Panc1 (cell line): ENCODE data around the gene CGNL1. TPM values are rescaled to one million over a fixed set of nuclear protein-coding genes. Genes with fewer than 3 reads are reported as not detected.

Source experiments
- ATAC-seq: fragments of 200-7000 bp; cut with Tn5 transposase; 2 replicates; pipeline ENCODE4 v1.9.1; 2020; ENCODE audit warnings: mild to moderate bottlenecking, moderate library complexity
- BruUV-seq: library from RNA; stranded (reverse); fragments of 400-500 nt; replicated peaks from 2 replicates; lab custom pipeline; 2021; lab: Mats Ljungman, UMichigan
- CTCF ChIA-PET: fragments of 300-600 bp; sonication (Branson Sonifier 250); formaldehyde crosslinking; loops from one replicate; lab custom pipeline; 2022; ENCODE audit warnings: antibody characterized with exemption; lab: Charles Lee
- POLR2A ChIA-PET: fragments of 300-600 bp; sonication (Branson Sonifier 250); formaldehyde crosslinking; loops from one replicate; lab custom pipeline; 2022; ENCODE audit warnings: antibody characterized with exemption; lab: Charles Lee
- DNase-seq: peaks from one replicate; pipeline ENCODE4 v3.0.0-alpha.2; 2010; ENCODE audit warnings: low read depth, low spot score
- H3K27ac ChIP-seq: 2 replicates; pipeline ENCODE4 v1.5.1; 2011; ENCODE audit warnings: mild to moderate bottlenecking, low read length, inconsistent platforms
- H3K27me3 ChIP-seq: fragments of 200-500 bp; sonication (Bioruptor generic); 2 replicates; pipeline ENCODE4 v1.6.0; 2014; ENCODE audit warnings: low read length, inconsistent platforms; ENCODE audit not compliant: control insufficient read depth, insufficient read depth
- H3K36me3 ChIP-seq: fragments of 200-500 bp; sonication (Bioruptor generic); 2 replicates; pipeline ENCODE4 v1.5.1; 2014; ENCODE audit warnings: inconsistent platforms, mild to moderate bottlenecking, low read length, moderate library complexity; ENCODE audit not compliant: control insufficient read depth, insufficient read depth
- H3K4me1 ChIP-seq: 2 replicates; pipeline ENCODE4 v1.5.1; 2011; ENCODE audit warnings: inconsistent platforms, mild to moderate bottlenecking, low read length, moderate library complexity; ENCODE audit not compliant: control insufficient read depth, insufficient read depth
- H3K4me3 ChIP-seq, 2 experiments: 2 replicates each; pipeline ENCODE4 v1.5.1; 2011 to 2012; ENCODE audit warnings: low read depth in 2 of 2, low read length in 2 of 2, mild to moderate bottlenecking in 2 of 2, inconsistent platforms in 1 of 2, moderate library complexity in 1 of 2
- H3K9me3 ChIP-seq: fragments of 200-500 bp; sonication (Bioruptor generic); 2 replicates; pipeline ENCODE4 v1.5.1; 2014; ENCODE audit warnings: low read depth, mild to moderate bottlenecking, inconsistent platforms, low read length, moderate library complexity; ENCODE audit not compliant: control insufficient read depth, insufficient read depth
- POLR2AphosphoS5 ChIP-seq: IDR thresholded peaks from 2 replicates; pipeline ENCODE4 v1.6.1; 2012; ENCODE audit warnings: mild to moderate bottlenecking, low read depth, low read length, moderate library complexity
- REST ChIP-seq, 2 experiments: IDR thresholded peaks; 2 replicates each; pipeline ENCODE4 v1.6.1; 2011 to 2012; ENCODE audit warnings: low read depth in 2 of 2, control low read depth in 1 of 2, low read length in 1 of 2, mild to moderate bottlenecking in 1 of 2, moderate library complexity in 1 of 2; ENCODE audit not compliant: insufficient read depth in 1 of 2
- SIN3A ChIP-seq: IDR thresholded peaks from 2 replicates; pipeline ENCODE4 v1.6.1; 2012; ENCODE audit warnings: low read depth, mild to moderate bottlenecking, low read length, moderate library complexity, borderline replicate concordance; ENCODE audit not compliant: insufficient read depth
- TCF7L2 ChIP-seq: IDR thresholded peaks from 2 replicates; pipeline ENCODE4 v1.6.1; 2011; ENCODE audit warnings: mild to moderate bottlenecking, low read depth, low read length, inconsistent platforms
- in situ Hi-C: cut with HindIII; loops from 2 replicates; pipeline ENCODE4 v1.10.0; 2016; ENCODE audit warnings: low sequenced_read_pairs, low pct_unique_long_range_greater_than_20kb
- intact Hi-C: fragments of 100-400 bp; cut with micrococcal nuclease; formaldehyde crosslinking; loops from one replicate; pipeline ENCODE4 v1.10.0; 2022; ENCODE audit not compliant: unreplicated experiment
- total RNA-seq: library from RNA; stranded (reverse); gene quantifications from one replicate; pipeline ENCODE4 v1.2.1, GENCODE V29; 2021; ENCODE audit not compliant: unreplicated experiment
- TF ChIP-seq, protein P1 (sequence below): fragments of 450-650 bp; IDR thresholded peaks from 2 replicates; pipeline ENCODE4 v1.5.1; 2017; ENCODE audit warnings: mild to moderate bottlenecking

CGNL1 gene
- total RNA-seq, 1 experiment from 2014 or later, result 3.5 TPM

DNA sequence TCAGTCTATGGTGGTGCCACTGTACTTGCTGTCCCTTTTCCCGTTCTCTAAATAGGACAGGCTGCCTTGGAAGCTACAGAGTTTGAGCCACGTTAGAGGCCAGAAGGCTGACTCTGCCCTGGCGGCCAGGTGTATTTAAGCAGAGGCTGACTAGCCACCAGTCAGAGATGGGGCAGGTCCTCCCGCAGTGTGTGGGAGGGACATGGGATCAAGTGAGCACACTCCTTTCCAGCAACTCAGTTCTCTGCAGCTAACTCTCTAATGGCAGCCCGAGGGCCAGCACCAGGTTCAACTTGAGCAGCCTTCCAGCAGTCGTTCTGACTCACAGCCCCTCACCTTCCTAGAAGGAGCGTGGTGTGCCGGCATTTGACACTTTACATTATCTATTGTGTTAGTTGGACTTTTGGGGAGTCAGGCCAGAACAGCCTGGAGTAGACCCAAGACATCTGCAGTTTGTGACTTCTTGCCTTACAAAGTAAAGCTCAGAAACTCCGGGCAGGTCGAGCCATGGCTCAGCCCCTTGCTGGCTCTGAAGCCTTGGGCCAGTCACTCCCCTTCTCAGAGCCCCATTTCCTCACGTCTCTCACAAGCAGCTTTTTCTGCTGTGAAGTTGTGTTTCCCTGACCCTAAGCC lies 168.7 kb downstream of the CGNL1 start:
- ChIA-PET POLR2A (no interaction called here), CTCF (no interaction called here)
- DNase-seq, result no peak
- Histone ChIP-seq H3K27me3 (no peaks in the 10 kb centered on the region), H3K27ac (no peak overlapping the region), H3K4me1 (no peaks in the 10 kb centered on the region), H3K36me3 (no peaks in the 10 kb centered on the region), H3K4me3 (no peak overlapping the region), H3K9me3 (no peaks in the 10 kb centered on the region)
- in situ Hi-C loops (no loop called here), intact Hi-C loops (no loop called here)
- TF ChIP-seq, protein P1, sequence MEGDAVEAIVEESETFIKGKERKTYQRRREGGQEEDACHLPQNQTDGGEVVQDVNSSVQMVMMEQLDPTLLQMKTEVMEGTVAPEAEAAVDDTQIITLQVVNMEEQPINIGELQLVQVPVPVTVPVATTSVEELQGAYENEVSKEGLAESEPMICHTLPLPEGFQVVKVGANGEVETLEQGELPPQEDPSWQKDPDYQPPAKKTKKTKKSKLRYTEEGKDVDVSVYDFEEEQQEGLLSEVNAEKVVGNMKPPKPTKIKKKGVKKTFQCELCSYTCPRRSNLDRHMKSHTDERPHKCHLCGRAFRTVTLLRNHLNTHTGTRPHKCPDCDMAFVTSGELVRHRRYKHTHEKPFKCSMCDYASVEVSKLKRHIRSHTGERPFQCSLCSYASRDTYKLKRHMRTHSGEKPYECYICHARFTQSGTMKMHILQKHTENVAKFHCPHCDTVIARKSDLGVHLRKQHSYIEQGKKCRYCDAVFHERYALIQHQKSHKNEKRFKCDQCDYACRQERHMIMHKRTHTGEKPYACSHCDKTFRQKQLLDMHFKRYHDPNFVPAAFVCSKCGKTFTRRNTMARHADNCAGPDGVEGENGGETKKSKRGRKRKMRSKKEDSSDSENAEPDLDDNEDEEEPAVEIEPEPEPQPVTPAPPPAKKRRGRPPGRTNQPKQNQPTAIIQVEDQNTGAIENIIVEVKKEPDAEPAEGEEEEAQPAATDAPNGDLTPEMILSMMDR, result no peak
- TF ChIP-seq TCF7L2 (no peak), REST (IDR thresholded peaks at IDR 0.05; ENCODE audit: insufficient read depth in 1 of 2, low read depth in 2 of 2, low read length in 1 of 2) (no peak), POLR2AphosphoS5 (no peak), SIN3A (no peak)
- BruUV-seq, result no TSS peak
- no peak for ATAC-seq

DNA sequence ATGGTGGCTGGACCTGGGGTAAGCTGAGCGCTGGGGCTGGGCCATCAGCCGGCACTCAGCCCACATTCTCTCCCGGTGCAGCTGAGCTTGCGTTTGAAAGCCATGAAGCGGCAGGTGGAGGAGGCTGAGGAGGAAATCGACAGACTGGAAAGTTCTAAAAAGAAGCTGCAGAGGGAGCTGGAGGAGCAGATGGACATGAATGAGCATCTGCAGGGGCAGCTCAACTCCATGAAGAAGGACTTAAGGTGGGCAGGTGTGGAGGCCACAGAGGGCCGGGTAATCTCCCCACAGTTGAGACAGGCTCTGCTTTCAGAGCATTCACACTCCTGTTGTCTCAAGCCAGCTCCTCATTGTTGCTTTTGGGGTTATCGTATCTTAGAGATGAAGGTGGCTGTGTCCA lies 169.7 kb downstream of the CGNL1 start:
- Histone ChIP-seq H3K36me3 (no peaks in the 10 kb centered on the region), H3K27me3 (no peaks in the 10 kb centered on the region), H3K27ac (no peak overlapping the region), H3K4me1 (peaks cover 1% of the 10 kb centered on the region), H3K9me3 (no peaks in the 10 kb centered on the region), H3K4me3 (no peak overlapping the region)
- TF ChIP-seq REST (IDR thresholded peaks at IDR 0.05; ENCODE audit: insufficient read depth in 1 of 2, low read depth in 2 of 2, low read length in 1 of 2) (no peak), SIN3A (no peak)
- TF ChIP-seq, protein P1, result no peak
- ChIA-PET CTCF (no interaction called here), POLR2A (no interaction called here)
- in situ Hi-C loops, result no loop called here
- no TSS peak for BruUV-seq
- intact Hi-C loops, result no loop called here
- ATAC-seq (no peak), DNase-seq (no peak)
